Keratinocyte (primary cell): ENCODE results near the gene EGFL7. TPM values are rescaled to one million over a fixed set of nuclear protein-coding genes. Genes with fewer than 3 reads are reported as not detected.

Experiments
- DNase-seq: peaks from one replicate; pipeline ENCODE4 v3.0.0-alpha.2; 2011; ENCODE audit warnings: low read depth, missing footprints, low spot score
- FAIRE-seq: peaks from 2 replicates; lab custom pipeline; 2011; peaks lifted over from hg19 to GRCh38; lab: Jason Lieb, UNC
- H2AFZ ChIP-seq: 2 replicates; pipeline ENCODE4 v1.6.0; 2012; ENCODE audit warnings: low read length, control low read depth, inconsistent platforms; ENCODE audit not compliant: control insufficient read depth
- H3K27ac ChIP-seq: 2 replicates; pipeline ENCODE4 v1.5.1; 2011; ENCODE audit warnings: low read length; ENCODE audit not compliant: control insufficient read depth, insufficient read depth
- H3K27me3 ChIP-seq: 3 replicates; pipeline ENCODE4 v1.6.0; 2011; ENCODE audit warnings: low read length; ENCODE audit not compliant: control insufficient read depth, insufficient read depth; ENCODE audit errors: extremely low read depth
- H3K36me3 ChIP-seq, 2 experiments: 2 replicates in 1 of 2; 3 replicates in 1 of 2; pipeline ENCODE4 v1.5.1; 2011; ENCODE audit warnings: low read length in 2 of 2, mild to moderate bottlenecking in 1 of 2; ENCODE audit not compliant: control insufficient read depth in 2 of 2, insufficient read depth in 2 of 2; ENCODE audit errors: extremely low read depth in 1 of 2
- H3K4me1 ChIP-seq: 3 replicates; pipeline ENCODE4 v1.5.1; 2011; ENCODE audit warnings: low read length; ENCODE audit not compliant: control insufficient read depth, insufficient read depth; ENCODE audit errors: extremely low read depth
- H3K4me2 ChIP-seq: 3 replicates; pipeline ENCODE4 v1.6.0; 2011; ENCODE audit warnings: low read depth, low read length; ENCODE audit not compliant: control insufficient read depth, insufficient read depth; ENCODE audit errors: extremely low read depth
- H3K4me3 ChIP-seq, 3 experiments: fragments of 200-600 bp in 1 of 3; sonication (generic) in 1 of 3; 2 replicates in 2 of 3; 3 replicates in 1 of 3; pipeline ENCODE4 v1.5.1; 2011 to 2016; ENCODE audit warnings: low read length in 3 of 3, mild to moderate bottlenecking in 3 of 3, control low read depth in 2 of 3, inconsistent platforms in 1 of 3, low read depth in 1 of 3, mixed read lengths in 1 of 3, mixed run types in 1 of 3, moderate library complexity in 1 of 3; ENCODE audit not compliant: control insufficient read depth in 2 of 3, insufficient read depth in 2 of 3; ENCODE audit errors: extremely low read depth in 1 of 3
- H3K79me2 ChIP-seq: 2 replicates; pipeline ENCODE4 v1.6.0; 2012; ENCODE audit warnings: low read length; ENCODE audit not compliant: control insufficient read depth, insufficient read depth
- H3K9ac ChIP-seq: 3 replicates; pipeline ENCODE4 v1.6.0; 2011; ENCODE audit warnings: low read length; ENCODE audit not compliant: control insufficient read depth, insufficient read depth; ENCODE audit errors: extremely low read depth
- H3K9me1 ChIP-seq: 3 replicates; pipeline ENCODE4 v1.6.0; 2011; ENCODE audit warnings: low read length; ENCODE audit not compliant: control insufficient read depth, insufficient read depth; ENCODE audit errors: extremely low read depth
- H3K9me3 ChIP-seq: 2 replicates; pipeline ENCODE4 v1.5.1; 2012; ENCODE audit warnings: low read depth, low read length; ENCODE audit not compliant: control insufficient read depth
- H4K20me1 ChIP-seq: 3 replicates; pipeline ENCODE4 v1.6.0; 2011; ENCODE audit warnings: low read length; ENCODE audit not compliant: control insufficient read depth, insufficient read depth; ENCODE audit errors: extremely low read depth
- CTCF ChIP-seq, 3 experiments: IDR thresholded peaks in 1 of 3; conservative IDR thresholded peaks in 1 of 3; optimal IDR thresholded peaks in 1 of 3; 2 replicates in 2 of 3; 3 replicates in 1 of 3; pipeline versions ENCODE3 to v1.5.1; 2011; ENCODE audit warnings: low read length in 3 of 3, mild to moderate bottlenecking in 3 of 3, moderate library complexity in 2 of 3, control low read depth in 1 of 3, inconsistent platforms in 1 of 3; ENCODE audit not compliant: insufficient read depth in 2 of 3; ENCODE audit errors: extremely low read depth in 1 of 3
- EZH2 ChIP-seq: IDR thresholded peaks from one replicate; pipeline ENCODE4 v1.6.1; 2012; ENCODE audit warnings: inconsistent platforms, mild to moderate bottlenecking, low read length, moderate library complexity
- dilution Hi-C: fragments of 300-500 bp; cut with MboI; formaldehyde crosslinking; loops from one replicate; pipeline ENCODE4 v1.7.0; 2020; ENCODE audit warnings: low sequenced_read_pairs; ENCODE audit not compliant: extremely low pct_ligation_motif_present
- polyA plus RNA-seq, 5 experiments: library from polyadenylated mRNA; depleted of rRNA in 3 of 5; stranded (reverse) in 3 of 5; stranded (forward) in 1 of 5; unstranded in 1 of 5; fragments of >200 nt; gene quantifications; 1 replicate in 1 of 5; 2 replicates in 3 of 5; 3 replicates in 1 of 5; pipeline versions ENCODE4 v1.2.1 to v1.2.3, GENCODE V29; 2011 to 2012; ENCODE audit warnings: missing spikeins in 2 of 5, low read depth in 1 of 5, low replicate concordance in 1 of 5

EGFL7 gene
- polyA plus RNA-seq, 1 donor (not counting 4 experiments of a cell fraction or from before 2014, with no cell fraction given): 4.2 TPM

- DNase-seq (no peak), FAIRE-seq (no peak)
- dilution Hi-C loops: no loop called here
- Histone ChIP-seq H3K9ac (no peak overlapping the region), H3K4me3 (no peak overlapping the region), H3K27ac (no peak overlapping the region), H2AFZ (no peak overlapping the region), H3K36me3 (no peaks in the 10 kb centered on the region), H3K9me3 (no peaks in the 10 kb centered on the region), H3K4me2 (no peak overlapping the region), H3K4me1 (no peaks in the 10 kb centered on the region), H3K79me2 (no peaks in the 10 kb centered on the region), H3K9me1 (no peaks in the 10 kb centered on the region), H3K27me3 (peaks cover 19% of the 10 kb centered on the region), H4K20me1 (no peaks in the 10 kb centered on the region)
- TF ChIP-seq CTCF (optimal IDR thresholded peaks at IDR 0.05 in 1 of 3, IDR thresholded peaks at IDR 0.05 in 1 of 3, conservative IDR thresholded peaks at IDR 0.05 in 1 of 3; ENCODE audit: extremely low read depth in 1 of 3, insufficient read depth in 2 of 3, low read length in 3 of 3) (no peak), EZH2 (no peak)
Observed at GRCh38 chr9:136714893-136715274, 52.2 kb downstream of the EGFL7 start.

GRCh38 chr9:136717399-136717798 is 54.7 kb downstream of the EGFL7 start:
- H3K4me1 ChIP-seq: peaks cover 14% of the 10 kb centered on the region
- no peak overlapping the region for H3K9ac ChIP-seq
- peaks cover under 1% of the 10 kb centered on the region for H3K9me1 ChIP-seq
- H3K79me2 ChIP-seq: no peaks in the 10 kb centered on the region
- dilution Hi-C loops: no loop called here
- H4K20me1 ChIP-seq: peaks cover 13% of the 10 kb centered on the region
- FAIRE-seq (no peak), DNase-seq (no peak)
- H3K4me2 ChIP-seq: no peak overlapping the region
- H2AFZ ChIP-seq: no peak overlapping the region
- no peak overlapping the region for H3K27ac ChIP-seq
- H3K4me3 ChIP-seq: no peak overlapping the region
- no peak for TF ChIP-seq CTCF (optimal IDR thresholded peaks at IDR 0.05 in 1 of 3, IDR thresholded peaks at IDR 0.05 in 1 of 3, conservative IDR thresholded peaks at IDR 0.05 in 1 of 3; ENCODE audit: extremely low read depth in 1 of 3, insufficient read depth in 2 of 3, low read length in 3 of 3)
- H3K9me3 ChIP-seq: no peaks in the 10 kb centered on the region
- peaks cover 13% of the 10 kb centered on the region for H3K27me3 ChIP-seq
- H3K36me3 ChIP-seq: peaks cover 0 to under 1% of the 10 kb centered on the region in 2 experiments
